Midbrain (tissue), 1 donor: Measurements from ENCODE around the gene MPC1.

Experiments
- DNase-seq: peaks from one replicate; lab custom pipeline; 2025; lab: John Stamatoyannopoulos, UW

Gene MPC1

DNA sequence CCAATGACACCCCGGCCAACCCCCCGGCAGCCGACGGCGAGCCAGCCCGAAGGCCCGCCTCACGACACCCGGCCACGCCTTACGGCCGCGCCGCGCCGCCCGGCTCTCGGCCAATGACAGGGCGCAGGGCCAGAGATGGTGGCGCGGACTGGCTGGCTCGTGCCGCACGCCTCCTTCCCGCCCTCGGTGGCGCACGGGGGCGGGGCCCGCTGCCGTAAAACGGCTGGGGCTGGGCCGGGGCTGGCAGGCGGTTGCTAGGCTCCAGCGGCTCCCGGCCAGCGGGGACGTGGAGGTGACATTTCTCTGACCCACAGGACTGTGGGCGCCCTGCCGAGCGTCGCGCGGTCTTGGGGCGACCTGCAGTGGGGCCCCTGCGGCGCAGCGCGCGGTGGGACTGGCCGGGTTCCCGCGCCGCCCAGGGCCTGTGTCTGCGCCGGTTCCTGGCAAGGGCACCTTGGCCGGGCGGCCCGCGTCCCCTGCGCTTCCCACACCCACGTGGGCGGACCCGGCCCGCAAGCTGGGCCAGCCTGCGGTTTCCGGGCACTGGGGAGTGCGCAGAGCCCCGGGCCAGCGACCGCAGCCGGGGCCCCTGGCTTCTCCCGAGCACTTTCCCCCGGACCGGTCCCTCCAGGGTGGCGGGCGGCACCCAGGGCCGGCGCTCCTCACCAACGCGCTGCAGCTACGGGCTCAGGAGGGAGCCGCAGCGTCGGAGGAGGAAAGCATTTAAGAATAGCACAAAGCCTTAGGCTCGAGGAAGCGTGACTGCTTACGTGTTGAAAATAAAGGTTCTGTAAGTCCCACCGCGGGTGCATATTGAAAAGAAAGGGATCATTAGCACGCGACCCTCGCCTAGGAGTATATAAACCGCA is at the start of gene MPC1:
TSS of gene MPC1 (minus strand) at position 8 of the 869 bp plus-strand sequence. CDS start 64 bp downstream, outside the sequence.
- peak; percentile 96 for DNase-seq

DNA sequence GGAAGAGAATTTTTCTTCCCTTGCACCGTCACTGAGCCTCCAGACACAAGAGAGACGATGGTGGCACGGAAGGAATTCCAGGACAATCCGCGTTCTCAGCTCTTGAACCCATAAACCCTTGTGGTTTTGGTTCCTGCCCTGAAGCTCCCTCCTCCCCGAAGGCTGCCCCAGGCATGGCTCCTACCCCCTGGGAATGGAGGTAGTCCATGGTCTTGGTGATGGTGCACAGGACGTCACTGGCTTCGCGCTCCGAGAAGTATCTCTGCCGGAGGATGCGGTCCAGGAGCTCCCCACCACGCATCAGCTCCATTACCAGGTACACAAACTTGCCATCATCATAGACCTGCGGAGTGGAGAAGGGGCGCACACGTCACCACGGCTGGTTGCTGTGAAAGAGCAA is 47.5 kb upstream of the MPC1 start:
- DNase-seq = no peak

DNA sequence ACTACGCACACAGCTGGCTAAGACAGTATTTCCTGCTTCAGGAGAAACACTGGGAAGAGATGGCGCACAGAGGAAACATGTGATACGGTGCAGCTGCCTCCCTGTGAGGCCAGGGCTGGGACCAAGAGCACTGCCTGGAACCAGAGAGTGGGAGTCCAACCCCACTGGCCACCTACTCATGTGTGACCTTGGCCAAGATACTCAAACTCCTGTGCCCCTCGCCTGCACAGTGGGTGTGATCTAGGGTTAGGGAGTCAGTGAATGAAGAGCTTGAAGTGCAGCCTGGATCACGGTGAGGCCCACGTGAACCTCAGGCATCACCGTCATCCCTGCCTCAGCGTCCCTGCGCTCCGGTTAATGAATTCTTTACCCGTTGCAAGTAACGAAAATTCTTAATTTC is 41.7 kb upstream of the MPC1 start:
- no peak for DNase-seq

DNA sequence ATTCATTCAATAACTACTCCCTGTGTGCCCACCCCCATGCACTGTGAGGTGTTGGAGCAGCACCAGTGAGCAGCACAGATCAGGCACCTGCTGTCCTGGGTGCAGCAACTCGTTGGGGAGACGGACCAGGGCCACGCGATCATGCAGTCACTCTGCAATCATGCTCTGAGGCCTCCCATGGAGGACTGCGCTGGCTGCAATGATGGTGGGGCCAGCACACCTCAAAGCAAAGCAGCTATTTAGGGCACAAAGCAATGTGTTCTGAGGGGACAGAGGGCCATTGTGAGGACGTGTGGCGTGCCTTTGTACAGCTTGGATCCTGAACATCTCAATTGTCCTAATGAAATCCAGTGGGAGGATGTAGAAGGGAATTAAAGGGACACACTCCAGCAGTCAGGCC is 41.0 kb upstream of the MPC1 start:
- peak; percentile 81 for DNase-seq

DNA sequence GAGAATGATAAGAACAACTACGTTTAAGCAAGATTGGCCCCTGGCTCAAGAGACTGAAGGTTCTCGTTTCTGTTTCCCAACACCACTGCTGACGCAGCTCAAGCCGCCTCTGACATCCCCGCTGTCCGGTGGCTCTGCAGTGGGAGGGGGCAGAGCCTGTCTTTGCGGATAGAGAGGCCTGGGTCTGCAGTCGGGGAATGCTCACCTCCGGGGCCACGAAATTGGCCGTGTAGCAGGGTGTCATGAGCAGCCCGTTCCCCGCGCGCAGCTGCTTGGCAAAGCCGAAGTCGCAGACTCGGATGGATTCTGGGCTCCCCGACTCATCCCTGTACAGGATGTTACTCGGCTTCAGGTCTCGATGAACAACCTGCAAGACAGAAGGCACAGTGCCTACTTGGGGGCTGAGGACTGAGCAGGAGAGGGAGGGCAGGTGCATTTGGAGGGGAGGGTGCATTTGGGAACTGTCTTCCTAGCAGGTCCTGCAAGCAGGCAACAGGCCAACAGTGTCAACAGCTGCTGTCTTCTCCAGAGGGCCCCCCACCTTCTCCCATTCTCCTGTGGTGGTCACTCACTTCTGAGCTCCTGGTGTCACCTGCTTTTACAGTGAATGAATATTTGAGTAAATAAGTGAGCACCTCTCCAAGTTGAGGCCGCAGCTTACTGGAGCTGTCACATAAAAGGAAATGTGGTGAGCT is 40.5 kb upstream of the MPC1 start:
- DNase-seq = no peak

DNA sequence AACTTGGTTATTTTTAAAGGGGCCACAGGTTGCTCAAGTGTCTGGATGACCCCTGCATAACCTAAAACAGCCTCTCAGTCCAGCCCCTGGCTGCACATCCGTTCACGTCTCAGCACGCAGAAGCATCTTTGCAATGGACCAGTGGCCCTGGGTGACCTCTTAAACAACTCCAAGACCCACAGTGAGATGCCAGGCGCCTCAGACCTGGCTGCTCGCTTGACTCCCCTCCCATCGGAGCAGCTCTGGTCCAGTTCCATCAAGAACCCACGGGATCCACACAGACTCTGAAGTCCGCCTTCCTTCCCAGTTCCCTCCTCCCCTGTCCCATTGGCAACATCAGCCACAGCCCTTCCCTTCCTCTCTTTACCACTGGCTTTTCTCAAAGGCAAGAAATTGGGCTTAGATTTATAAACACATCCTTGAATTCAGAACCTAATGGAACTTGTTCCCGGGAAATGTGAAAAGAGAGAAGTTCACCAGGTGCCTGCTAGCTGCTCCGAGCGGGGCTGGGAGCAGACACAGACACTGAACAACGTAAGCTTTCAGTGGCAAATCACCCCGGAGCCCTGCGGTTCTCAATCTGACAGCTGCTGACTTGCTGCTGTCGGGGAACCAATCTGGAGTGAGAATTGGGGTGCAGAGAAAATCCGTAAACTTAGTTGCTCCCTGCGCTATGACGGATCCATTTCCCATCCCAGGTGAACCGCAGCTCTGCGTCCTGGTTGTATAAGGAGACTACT is 39.6 kb upstream of the MPC1 start:
- DNase-seq = no peak

DNA sequence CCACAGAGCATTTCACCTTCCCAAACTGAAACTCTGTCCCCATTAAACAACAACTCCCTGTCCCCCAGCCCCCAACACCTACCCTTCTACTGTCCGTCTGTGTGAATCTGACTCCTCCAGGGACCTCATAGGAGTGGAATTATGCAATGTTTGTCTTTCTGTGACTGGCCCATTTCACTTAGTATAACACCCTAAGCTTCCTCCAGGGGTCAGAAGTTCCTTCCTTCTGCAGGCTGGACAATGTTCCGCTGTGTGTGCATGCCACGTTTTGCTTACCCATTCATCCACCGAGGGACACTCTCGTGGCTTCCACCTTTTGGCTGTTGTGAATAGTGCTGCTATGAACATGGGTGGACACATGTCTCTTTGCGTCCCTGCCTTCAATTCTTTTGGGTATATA is 37.6 kb upstream of the MPC1 start:
- peak; percentile 68 for DNase-seq

DNA sequence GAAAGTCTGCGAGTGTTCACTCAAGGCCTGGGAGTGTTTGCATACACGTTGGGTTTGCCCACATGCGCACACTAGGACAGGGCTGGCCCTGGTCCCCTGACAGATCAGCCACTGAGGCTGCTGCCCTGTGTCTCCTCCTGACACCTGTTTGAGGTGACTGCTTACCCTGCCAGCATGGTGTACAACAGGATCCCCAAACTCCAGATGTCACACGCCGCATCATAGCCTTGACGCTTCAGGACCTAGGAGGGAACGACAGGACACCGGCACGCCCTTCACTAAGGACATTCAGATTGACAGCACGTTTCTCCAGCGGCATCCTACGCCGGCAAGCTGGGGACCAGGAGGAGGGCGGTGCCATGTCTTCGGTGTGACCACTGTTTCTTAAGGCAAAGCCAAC is 37.0 kb upstream of the MPC1 start:
- no peak for DNase-seq

DNA sequence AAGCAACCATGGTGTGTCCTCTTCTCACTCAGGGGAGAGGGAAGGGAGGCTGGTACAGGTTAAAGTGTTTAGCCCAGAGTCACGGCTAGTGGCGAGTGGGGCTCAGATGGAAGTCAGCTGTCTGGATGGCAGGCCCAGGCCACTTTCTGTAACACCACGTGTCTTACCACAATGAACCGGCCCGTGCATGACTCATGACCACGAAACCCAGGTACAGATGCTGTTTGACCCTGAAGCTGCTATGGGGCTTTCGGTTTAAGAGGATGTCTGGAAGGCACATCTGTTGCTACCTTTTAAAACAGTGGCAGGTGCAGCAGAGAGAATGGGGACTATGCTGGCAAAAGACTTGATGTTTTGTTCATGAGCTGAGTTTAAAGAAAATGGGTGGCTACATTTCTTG is 36.5 kb upstream of the MPC1 start:
- DNase-seq = no peak

DNA sequence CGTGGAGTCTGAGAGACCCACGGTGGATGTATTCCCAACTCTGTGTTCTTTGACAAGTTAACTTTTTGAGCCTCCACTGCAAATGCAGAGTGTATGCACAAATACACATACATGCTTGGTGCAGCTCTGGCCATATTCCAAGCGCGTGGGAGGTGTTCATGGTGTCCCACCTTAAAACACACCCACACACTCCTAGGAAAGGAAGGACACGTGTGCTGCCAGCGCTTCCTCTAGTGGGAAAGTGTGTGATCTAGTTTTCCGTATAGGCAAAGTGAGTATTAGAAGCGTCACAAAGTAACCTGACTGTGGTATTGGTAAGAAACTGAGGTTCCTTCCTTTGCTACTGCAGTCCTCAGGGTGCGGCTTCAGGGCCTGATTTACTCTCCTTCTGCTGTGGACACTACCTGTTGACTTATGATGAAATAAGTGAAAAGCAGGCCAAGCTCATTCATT is 36.0 kb upstream of the MPC1 start:
- no peak for DNase-seq

DNA sequence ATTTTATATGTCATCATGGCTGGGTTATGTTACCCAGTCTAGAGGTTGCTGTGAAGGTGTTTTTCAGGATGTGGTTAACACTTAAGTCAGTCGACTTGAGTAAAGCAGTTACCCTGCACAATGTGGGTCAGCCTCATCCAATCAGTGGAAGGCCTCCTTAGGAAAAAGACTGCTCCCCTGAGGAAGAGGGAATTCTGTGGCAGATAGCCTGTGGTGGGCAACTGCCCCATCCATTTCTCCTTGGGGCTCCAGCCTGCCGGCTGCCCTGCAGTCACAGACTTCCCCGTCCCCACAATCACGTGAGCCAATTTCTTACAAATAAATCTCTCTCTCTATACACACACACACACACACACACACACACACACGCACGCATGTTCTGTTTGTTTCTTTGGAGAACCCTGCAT is 34.5 kb upstream of the MPC1 start:
- DNase-seq = no peak

DNA sequence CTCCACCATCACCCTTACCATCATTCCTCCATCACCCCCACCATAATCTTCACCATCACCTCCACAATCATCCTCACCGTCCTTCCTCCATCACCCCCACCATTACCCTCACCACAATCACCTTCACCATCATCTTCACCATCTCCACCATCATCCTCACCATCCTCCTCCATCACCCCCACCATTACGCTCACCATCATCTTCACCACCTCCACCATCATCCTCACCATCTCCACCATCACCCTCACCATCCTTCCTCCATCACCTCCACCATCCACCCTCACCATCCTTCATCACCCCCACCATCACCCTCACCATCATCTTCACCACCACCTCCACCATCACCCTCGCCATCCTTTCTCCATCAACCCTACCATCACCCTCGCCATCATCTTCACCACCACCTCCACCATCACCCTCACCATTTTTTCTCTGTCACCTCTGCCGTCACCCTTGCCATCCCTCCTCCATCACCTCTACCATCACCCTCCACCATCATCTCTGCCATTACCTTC is 33.1 kb upstream of the MPC1 start:
- DNase-seq = no peak

DNA sequence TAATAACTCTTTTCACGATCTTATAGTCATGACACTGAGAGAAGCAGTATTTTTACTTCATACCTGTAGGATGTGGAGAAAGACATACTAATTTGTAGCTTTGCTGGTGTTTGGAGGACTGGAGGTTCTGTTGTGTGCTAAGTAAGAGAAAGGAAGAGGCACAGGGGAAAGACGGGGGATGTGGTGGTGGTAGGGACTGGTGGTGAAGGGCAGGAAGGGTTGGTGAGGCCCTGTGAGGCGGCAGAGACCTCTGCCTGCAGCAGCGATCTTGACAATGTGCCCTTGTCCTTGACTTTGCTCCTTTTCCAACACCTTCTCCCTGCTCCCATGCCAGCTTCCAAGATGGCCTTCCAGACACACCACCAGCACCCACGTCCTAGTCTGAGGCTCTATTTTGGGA is 32.6 kb upstream of the MPC1 start:
- no peak for DNase-seq

DNA sequence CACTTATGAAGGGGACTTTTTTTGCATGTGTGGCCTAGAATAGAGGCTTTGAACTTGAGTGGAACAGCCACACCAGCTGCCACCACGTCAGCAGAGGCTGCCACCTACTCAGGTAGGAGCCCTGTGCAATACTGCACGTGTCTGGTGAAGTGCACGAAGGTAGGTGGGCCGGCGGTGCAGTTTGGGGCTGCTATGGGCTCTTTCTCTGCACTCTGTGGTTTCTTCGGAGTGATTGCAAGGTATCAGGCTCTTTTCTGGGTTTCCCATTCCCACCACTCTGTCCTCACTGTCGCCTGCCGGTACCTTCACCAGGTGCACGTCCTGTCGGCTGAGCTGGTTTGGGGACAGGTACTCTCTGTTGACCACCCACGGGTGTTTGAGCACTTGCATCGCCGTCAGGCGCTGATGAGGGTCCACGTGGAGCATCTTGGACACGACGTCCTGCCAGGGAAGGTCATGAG is 30.8 kb upstream of the MPC1 start:
- DNase-seq = no peak

DNA sequence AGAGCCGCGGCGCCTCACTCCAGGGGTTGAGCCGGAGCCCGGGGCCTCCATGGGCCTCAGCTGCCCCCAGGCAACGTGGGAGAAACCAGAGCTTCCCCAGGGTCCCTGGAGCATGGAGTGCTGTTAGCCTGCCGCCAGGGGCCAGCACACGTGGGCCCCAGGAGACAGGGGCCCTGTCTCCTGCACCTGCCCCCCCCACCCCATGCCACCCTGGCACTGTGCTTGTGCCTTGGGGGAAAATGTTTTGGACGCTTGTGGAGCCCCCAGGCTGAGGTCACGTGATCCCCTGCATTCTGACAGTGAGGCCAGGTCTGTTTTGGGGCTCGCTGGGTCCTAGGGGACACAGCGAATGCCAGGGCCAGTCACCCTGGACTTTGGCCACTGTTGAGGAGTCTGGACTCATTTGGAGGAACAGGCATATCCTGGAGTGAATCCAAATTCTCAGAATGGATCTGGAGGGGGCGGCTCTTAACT is 30.2 kb upstream of the MPC1 start:
- no peak for DNase-seq

DNA sequence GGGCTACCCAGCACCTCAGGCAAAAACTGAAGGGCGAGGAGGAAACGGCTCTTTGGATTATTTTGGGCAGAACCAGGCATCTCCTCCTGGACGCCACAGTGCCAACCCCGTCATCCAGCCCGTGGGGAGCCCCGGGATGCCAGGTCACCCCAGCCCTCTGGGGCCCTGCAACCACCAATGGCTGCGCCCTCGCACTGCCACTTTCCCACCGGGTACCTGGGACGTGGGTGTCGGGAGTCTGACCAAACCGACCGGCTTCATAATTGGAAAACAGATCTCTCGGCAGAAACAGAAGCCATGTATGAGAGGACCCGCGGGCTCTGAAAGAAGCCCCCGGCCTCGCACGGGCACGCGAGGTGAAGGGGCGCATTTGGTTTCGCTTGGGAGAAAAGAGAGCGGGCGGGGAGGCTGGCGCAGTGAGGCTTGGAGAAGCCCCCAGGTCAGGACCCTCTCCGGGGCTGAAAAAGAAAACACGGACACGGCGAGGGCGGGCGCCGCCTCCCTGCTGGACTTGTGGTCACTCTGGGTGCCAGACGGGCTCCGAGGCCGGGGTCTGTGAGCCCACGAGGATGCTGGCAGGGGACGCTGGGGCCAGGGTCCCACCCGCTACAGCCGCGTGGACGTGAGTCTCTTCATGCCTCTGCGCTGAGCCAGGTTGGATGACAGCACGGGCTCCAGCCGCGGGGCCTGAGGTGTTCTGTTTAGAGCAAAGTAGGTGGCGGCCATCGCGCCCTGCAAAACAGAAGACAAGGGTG is 29.6 kb upstream of the MPC1 start:
- DNase-seq = no peak

DNA sequence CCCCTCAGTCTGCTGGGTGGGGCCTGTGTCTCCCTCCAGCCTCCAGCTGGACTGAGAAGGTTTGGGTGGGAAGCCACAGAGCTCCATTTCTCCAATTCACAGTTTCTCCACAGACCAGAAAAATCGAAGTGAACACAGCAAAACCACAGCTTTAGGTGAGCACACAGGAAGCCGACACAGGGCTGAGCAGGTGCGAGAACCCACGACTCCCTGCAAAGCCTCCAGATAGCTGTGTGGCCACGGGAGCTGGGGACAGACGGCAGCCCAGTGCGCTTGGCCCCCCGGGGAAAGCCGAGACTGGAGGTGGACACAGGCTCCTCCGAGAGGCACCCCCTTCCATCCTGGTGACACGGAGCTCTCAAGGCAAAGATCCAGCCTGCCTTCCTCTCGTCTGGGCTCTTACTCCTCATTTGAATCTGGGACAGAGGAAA is 29.0 kb upstream of the MPC1 start:
- no peak for DNase-seq

DNA sequence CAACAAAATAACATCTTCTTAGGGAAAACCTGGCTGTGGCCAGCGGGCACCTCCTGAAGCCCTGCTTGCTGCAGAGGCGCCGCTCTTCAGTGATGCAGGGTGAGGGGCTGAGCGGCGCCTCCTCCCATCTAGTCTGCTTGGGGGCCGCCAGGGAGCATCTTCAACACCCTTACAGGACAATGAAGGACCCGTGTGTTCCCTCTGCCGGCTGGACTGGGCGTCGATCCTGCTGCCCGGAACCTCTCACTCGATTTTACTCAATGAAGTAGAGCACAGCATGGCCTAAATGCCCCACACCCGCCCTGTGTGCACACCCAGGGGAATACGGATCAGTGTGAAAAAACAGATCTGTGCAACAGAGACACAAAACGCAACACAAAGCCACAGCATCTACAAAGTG is 28.5 kb upstream of the MPC1 start:
- DNase-seq = no peak

DNA sequence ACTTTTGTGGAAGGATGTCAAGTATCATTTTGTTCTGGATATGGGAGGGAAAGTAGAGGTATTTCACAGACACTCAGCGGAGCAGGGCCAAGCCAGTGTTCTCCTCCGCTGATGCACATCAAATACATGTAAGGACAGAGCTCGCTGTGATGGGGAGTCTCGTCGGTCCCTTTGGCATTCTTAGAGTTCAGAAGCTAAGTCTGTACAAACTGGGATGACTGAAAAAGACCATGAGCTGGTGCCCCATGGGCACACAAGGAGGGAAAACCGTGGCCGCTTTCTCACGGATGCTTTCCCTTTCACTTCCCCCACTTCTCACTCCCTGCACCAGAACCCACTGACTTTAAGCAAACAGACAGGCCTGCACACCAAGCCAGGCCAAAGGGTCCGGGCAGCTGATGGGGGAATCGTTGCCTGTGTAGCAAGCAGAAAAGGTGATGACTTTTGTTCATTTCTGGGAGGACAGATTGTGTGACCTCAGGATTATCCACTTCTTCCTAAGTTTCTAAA is 27.7 kb upstream of the MPC1 start:
- no peak for DNase-seq

DNA sequence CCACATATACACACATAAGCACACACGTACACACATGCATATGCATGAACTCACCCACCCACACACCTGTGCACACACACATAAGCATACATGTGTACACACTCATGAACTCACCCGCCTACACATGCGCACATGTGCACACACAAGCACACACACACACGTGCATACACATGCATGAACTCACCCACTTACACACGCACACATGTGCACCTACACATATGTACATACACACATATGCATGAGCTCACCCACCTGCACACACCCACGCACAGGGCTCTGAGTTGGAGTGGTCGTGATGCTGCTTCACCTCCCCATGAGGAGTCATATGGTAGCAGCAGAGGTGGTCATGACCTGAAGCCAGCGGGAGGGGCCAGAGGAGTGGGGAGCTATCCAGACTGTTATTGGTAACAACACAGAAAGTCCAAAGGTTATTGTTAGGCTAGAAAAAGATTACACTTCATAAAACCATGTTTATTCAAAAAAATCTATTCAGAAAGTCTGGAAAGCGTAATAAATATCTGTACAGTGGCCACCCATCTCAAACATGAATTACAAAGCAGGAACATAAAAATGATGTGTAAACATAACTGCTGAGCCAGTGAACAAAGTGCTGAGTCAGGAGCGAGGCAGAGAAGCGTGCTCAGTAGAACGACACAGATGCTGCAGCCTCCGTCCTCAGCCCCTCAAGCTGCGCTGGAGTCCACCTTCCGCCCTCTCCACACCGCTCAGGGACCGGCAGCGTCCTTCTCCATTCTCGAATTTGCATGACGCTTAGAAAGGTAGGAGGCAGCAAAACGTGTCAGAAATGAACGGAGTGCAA is 26.4 kb upstream of the MPC1 start:
- no peak for DNase-seq
